ENCODE data around the gene DEFB113.

- TF ChIP-seq POLR2AphosphoS5 (IDR thresholded peaks at IDR 0.05; ENCODE audit: borderline replicate concordance, low read depth, low read length) (no peak), EZH2 (IDR thresholded peaks at IDR 0.05) (no peak)
These were observed 32.4 kb downstream of the DEFB113 start for GRCh38 chr6:49937017-49937416.

Data from SK-N-MC (cell line).